ENCODE measurements around the gene IL17RD.

IL17RD gene

DNA sequence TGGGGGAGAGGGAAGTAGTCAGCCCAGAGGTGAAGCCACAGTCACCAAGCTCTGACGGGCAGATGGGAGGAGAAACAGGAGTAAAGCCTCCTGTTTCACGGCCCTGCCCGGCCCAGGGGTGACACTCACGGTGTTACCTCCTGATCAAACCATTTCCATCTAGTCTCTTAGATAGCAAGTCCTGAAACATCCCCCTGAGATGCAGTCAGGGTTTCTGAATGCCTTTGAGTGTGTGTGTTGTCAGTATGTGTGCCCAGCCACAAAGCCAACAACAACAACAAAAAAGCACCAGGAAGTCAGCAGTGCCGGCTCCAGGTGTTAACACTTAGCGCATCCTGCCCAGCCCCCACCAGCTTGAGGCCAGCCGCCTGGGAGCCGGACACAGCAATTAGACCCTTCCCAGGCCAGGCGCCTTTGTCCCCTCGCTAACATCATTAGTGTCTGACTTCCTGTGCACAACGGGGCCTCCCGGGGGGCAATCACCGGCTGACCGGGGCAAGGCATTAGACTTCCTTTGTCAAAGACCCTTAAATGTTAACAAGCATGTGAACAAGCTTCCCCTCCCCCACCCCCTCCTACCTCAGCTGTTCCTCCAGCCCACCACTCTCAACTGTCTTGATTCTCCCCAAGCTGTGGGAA is 34.5 kb downstream of the IL17RD start:
- no peak for TF ChIP-seq CTCF (IDR thresholded peaks at IDR 0.05; ENCODE audit: low read depth, low read length, poor library complexity, severe bottlenecking)
- no peak for TF ChIP-seq EZH2phosphoT487 (IDR thresholded peaks at IDR 0.05; ENCODE audit: borderline replicate concordance, low read length)
- no peaks in the 10 kb centered on the region for H3K9me3 ChIP-seq (ENCODE audit: control insufficient read depth, insufficient read depth, low read length)
- no peaks in the 10 kb centered on the region for H4K20me1 ChIP-seq (ENCODE audit: control insufficient read depth, insufficient read depth, low read depth, low read length)
- H3K9me2 ChIP-seq (replicated peaks; ENCODE audit: control insufficient read depth, low read length): no peaks in the 10 kb centered on the region
- no peak overlapping the region for H3K27ac ChIP-seq (ENCODE audit: low read depth, low read length)
- H3K4me2 ChIP-seq (ENCODE audit: low read length): no peak overlapping the region
- H3K27me3 ChIP-seq (ENCODE audit: control insufficient read depth, low read length): no peaks in the 10 kb centered on the region; the same call in 1 of the 2 replicates
- no peaks in the 10 kb centered on the region for H3K4me1 ChIP-seq (ENCODE audit: control insufficient read depth, low read length)
- no peak overlapping the region for H3K4me3 ChIP-seq (ENCODE audit: low read length)
- no peaks in the 10 kb centered on the region for H3F3A ChIP-seq (ENCODE audit: control insufficient read depth, insufficient read depth)
- H3K36me3 ChIP-seq (ENCODE audit: control insufficient read depth, low read length): no peaks in the 10 kb centered on the region
- no peaks in the 10 kb centered on the region for H3K79me2 ChIP-seq (ENCODE audit: control insufficient read depth, low read length)

DNA sequence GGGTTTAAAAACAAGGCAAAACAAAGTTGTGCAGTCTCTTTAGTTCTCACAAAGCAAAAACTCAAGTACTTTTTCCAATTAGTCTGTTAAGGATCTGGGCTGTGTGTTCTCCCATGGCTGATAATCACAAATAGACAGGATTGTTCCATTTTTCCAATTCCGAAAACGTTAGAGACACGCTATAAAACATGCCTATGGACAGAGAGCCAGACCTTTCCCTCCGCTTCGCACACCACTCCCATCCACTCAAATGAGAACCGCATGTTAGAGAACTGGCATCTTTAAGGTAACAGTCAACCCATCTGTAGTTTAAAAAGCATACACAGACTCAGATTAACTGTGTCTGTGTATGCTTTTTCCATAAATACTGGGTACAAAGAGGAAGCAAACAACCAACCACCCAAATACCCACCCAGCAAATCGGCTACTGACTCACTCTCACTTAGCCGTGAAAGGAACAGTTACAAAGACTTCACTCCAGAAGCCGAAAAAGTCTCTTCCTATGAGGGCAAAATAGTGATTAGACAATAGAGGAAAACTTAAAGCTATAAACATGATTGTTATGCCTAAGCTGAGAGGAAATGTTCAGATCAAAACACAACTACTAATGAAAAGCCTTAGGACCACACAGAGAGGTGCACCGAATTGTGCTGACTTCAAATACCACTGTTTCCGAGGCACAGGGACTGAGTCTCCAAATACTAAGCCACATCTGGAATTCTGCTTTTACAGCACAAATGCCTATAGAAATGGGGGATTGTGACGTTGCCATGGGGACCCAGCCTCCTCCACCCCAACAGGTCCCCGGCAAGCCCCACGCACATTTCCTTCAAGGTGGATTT is 36.1 kb downstream of the IL17RD start:
- H3K4me3 ChIP-seq (ENCODE audit: low read length): no peak overlapping the region
- H3K4me1 ChIP-seq (ENCODE audit: control insufficient read depth, low read length): no peaks in the 10 kb centered on the region
- no peaks in the 10 kb centered on the region for H3K79me2 ChIP-seq (ENCODE audit: control insufficient read depth, low read length)

DNA sequence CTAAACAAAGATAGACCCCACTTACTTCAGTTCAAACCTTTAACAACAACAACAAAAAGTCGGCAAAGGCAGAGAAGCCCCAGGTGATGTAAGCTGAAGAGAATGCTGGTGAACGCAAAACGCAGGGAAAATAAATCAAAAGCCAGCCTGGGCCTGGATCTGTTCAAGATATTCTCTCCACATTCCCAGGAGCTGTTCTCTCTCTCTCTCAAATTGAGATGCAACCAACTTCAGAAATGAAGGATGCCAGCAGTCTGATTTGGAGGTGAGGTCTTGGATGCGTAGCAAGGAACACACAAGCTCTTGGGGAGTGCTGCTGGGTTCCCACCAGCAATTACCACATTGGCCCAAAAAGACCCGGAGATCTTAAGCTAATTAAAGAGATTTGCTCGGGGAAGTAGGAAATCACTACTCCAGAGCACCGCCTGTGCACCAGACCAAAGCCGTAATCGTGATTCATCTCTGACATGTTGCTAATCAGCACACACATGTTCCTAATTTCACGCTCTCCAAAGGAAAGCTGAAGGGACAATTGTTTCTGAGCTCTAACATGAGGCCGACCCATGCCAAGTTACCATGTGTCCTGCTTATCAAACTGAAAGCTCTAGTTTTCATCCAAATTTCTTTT is 37.1 kb downstream of the IL17RD start:
- H3K9me2 ChIP-seq (replicated peaks; ENCODE audit: control insufficient read depth, low read length): no peaks in the 10 kb centered on the region
- H3K4me3 ChIP-seq (ENCODE audit: low read length): no peak overlapping the region
- H3K4me1 ChIP-seq (ENCODE audit: control insufficient read depth, low read length): no peaks in the 10 kb centered on the region
- no peak for TF ChIP-seq EZH2phosphoT487 (IDR thresholded peaks at IDR 0.05; ENCODE audit: borderline replicate concordance, low read length)
- TF ChIP-seq CTCF (IDR thresholded peaks at IDR 0.05; ENCODE audit: low read depth, low read length, poor library complexity, severe bottlenecking): no peak
- H3K36me3 ChIP-seq (ENCODE audit: control insufficient read depth, low read length): no peaks in the 10 kb centered on the region
- no peaks in the 10 kb centered on the region for H3K9me3 ChIP-seq (ENCODE audit: control insufficient read depth, insufficient read depth, low read length)
- no peaks in the 10 kb centered on the region for H3K79me2 ChIP-seq (ENCODE audit: control insufficient read depth, low read length)
- no peaks in the 10 kb centered on the region for H3F3A ChIP-seq (ENCODE audit: control insufficient read depth, insufficient read depth)
- H3K27ac ChIP-seq (ENCODE audit: low read depth, low read length): no peak overlapping the region
- H4K20me1 ChIP-seq (ENCODE audit: control insufficient read depth, insufficient read depth, low read depth, low read length): no peaks in the 10 kb centered on the region
- H3K4me2 ChIP-seq (ENCODE audit: low read length): no peak overlapping the region
- peaks cover 4% of the 10 kb centered on the region; the same call in 1 of the 2 replicates for H3K27me3 ChIP-seq (ENCODE audit: control insufficient read depth, low read length)

More for the DNA sequence above, 36.1 kb downstream of the IL17RD start:
- Histone ChIP-seq H3F3A (ENCODE audit: control insufficient read depth, insufficient read depth) (no peaks in the 10 kb centered on the region), H3K27me3 (ENCODE audit: control insufficient read depth, low read length) (no peaks in the 10 kb centered on the region), H3K9me3 (ENCODE audit: control insufficient read depth, insufficient read depth, low read length) (no peaks in the 10 kb centered on the region), H3K4me2 (ENCODE audit: low read length) (no peak overlapping the region), H3K9me2 (replicated peaks; ENCODE audit: control insufficient read depth, low read length) (no peaks in the 10 kb centered on the region), H3K27ac (ENCODE audit: low read depth, low read length) (no peak overlapping the region), H3K36me3 (ENCODE audit: control insufficient read depth, low read length) (no peaks in the 10 kb centered on the region), H4K20me1 (ENCODE audit: control insufficient read depth, insufficient read depth, low read depth, low read length) (no peaks in the 10 kb centered on the region)
- no peak for TF ChIP-seq EZH2phosphoT487 (IDR thresholded peaks at IDR 0.05; ENCODE audit: borderline replicate concordance, low read length)
- no peak for TF ChIP-seq CTCF (IDR thresholded peaks at IDR 0.05; ENCODE audit: low read depth, low read length, poor library complexity, severe bottlenecking)
